ENCODE measurements around the gene PPL.
"Not testable (repeated sequence)": the region's sequence is repeated elsewhere in the genome, so short reads cannot be mapped to it uniquely, and the experiment has no call there.

PPL gene

DNA sequence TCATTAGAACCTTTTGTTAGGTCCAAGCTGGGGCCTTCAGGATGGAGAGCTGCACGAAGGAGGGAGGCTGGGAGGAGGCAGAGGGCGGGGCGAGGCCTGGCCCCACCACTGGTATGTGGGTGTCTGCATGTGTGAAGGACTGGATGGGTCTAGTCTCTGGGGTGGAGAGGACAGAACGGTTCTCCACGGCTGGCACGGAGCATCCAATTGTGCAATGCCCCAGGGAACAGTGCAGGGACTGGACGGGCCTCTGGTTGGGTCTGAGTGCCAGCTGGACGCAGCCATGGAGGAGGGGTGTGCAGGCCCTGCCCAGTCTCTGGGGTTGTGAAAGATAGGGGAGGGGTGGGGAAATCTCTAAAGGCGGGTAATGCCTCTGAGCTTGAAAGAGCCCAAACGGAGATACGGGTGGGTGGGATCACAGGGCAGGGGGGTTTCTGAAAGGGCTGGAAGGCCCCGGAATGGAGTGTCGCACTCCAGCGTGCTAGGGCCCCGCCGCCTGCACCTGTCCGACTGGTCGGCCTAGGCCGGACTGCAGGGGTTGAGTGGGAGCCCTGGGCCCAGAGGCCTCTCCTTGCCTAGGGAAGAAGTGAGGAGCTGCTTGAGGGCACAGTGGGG lies 1.6 kb downstream of the PPL start:
- in situ Hi-C loops (cut with MboI; ENCODE audit: low sequenced_read_pairs) = no loop called here

DNA sequence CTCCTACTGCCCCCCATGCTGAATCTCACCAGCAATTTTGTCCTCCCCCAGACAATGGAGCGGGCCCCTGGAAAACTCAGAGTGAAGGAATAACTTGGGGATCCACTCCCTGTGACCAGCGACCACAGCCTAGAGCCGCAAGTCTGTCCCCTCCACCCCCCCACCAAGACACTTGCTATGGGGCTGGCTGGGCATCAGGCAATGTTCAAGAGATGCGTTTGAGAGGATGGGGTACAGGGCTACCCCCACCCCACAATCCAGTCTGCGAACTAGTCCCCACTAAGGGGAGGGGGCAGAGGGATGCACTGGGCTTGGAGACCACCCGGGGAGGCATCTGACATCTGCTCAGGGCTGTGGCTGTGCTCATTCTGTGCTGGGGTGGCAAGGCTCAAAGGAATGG lies 2.4 kb downstream of the PPL start:
- in situ Hi-C loops (cut with MboI; ENCODE audit: low sequenced_read_pairs) = no loop called here

DNA sequence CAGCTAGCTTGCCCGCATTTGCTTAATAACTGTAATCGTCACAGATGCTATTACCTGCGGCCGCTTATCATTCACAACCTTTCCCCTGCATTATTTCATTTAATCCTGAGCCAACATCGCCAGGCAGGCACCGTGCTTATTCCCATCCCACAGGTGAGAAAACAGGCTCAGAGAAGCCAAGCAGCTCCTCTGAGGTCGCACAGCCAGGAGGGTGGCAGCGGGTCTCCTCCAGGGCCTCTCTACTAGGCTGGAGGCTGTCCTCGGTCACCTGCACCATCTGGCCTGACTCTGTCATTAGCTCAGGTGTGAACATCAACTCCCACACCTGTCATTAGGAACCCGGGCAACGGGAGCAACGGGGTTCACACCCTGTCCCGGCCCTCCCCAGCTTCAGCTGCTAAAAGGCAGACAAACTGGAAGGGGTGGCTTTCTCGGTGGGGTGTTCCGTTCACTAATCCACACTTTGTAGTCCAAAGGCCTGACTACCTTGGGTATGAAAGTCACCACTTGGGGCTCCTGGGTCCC lies 3.0 kb downstream of the PPL start:
- in situ Hi-C loops (cut with MboI; ENCODE audit: low sequenced_read_pairs) = no loop called here

DNA sequence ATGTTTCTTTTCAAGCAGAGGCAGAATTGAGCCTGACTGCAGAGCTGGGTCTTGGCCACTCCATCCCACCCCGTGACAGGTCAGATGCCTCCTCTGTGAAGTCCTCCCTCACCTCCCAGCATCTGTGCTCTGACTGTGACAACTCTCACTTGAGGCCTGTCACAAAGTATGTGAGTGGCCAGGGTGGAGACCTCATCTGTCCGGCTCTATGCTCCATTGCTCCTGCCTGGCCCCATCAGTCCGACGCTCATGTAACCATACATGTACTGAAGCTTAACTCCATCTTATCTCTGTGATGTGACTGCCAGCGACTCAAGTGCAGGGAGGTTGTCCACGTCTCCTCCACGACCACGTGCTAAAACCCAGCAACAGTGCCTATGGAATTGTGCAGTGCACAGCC lies 3.5 kb downstream of the PPL start:
- in situ Hi-C loops (cut with MboI; ENCODE audit: low sequenced_read_pairs) = no loop called here

- in situ Hi-C loops (cut with MboI; ENCODE audit: low sequenced_read_pairs) = no loop called here
These were observed 5.6 kb downstream of the PPL start for GRCh38 chr16:4931381-4931780.

DNA sequence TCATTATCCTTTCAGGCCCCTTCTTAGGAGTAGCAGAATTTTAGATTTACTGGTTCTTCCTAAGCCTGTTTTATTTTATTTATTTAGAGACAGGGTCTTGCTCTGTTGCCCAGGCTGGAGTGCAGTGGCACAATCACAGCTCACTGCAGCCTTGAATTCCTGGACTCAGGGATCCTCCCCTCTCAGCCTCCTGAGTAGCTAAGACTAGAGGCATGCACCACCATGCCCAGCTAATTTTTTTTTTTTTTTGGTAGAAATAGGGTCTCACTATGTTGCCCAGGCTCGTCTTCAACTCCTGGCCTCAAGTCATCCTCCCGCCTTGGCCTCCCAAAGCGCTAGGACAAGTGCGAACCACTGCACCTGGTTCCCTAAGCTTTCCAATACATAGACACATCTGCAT lies 7.3 kb downstream of the PPL start:
- in situ Hi-C loops (cut with MboI; ENCODE audit: low sequenced_read_pairs) = not testable (repeated sequence)

GRCh38 chr16:4928227-4928626 lies 8.7 kb downstream of the PPL start:
- in situ Hi-C loops (cut with MboI; ENCODE audit: low sequenced_read_pairs) = no loop called here

DNA sequence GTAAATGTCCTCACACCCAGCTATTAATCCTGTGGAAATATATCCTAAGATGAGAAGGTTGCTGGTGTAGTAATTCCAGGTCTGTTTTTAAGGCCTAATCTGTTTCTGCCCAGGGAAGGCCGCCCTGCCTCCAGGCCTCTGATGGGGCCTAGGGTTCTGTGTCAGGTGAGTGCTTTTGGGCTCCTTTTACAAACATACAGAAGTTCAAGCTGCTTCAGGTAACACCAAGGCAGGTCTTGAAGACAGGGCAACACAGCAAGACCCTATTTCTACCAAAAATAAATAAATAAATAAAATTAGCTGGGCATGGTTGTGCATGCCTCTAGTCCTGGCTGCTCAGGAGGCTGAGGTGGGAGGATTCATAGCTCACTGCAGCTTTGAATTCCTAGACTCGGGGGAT lies 9.3 kb downstream of the PPL start:
- in situ Hi-C loops (cut with MboI; ENCODE audit: low sequenced_read_pairs) = no loop called here

DNA sequence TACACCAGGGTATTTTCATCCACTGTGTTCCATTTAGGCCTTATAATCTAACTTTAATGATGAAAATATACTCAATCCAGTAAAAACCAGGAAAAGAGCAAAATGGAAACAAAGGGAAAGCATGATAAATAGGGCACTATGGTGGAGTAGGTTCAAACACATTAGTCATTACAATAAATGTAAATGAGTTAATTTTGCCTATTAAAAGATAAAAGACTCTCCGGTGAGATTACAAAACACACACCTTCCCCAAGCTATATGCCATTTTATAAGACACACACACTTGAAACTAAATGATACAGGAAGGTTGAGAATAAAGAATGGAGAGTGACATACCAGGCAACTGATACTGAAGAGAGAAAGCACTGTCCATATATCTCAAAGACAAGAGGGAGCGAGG lies 10.0 kb downstream of the PPL start:
- in situ Hi-C loops (cut with MboI; ENCODE audit: low sequenced_read_pairs) = no loop called here

- in situ Hi-C loops (cut with MboI; ENCODE audit: low sequenced_read_pairs) = no loop called here
These were observed 11.2 kb downstream of the PPL start for GRCh38 chr16:4925791-4926190.

GRCh38 chr16:4925293-4925607 lies 11.7 kb downstream of the PPL start:
- in situ Hi-C loops (cut with MboI; ENCODE audit: low sequenced_read_pairs) = no loop called here

DNA sequence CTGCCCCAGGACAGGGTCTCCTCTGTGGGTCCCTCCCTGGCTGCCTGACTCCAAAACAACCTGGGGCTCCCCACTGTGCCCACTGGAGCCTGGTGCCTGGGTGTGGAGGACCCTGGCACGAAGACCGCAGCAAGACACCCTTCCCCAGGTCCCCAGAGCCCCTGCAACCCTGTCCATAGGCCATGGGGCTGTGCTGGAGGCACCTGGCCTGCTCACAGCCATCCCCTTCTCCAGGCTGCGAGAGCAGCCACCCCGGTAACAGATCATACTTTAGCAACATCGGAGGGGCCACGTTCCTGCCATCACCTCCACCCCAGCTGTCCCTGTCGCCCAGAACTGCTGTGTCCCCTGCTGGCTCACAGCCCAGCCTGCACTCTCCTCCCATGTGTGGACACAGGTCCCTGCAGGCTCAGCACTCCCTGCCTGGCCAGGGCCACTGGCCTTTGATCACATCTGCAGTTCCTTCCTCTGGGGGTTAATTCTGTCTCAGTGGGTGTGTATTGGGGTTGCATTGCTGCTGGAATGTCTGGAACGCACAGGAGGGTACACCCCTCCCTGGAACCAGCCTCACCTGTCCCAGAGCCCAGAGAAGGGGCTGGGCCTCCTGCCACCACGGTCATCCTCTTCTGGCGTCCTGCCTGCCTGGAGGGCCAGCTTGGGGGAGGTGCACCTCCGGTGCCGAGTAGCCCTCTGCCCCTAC lies 12.2 kb downstream of the PPL start:
- in situ Hi-C loops (cut with MboI; ENCODE audit: low sequenced_read_pairs) = no loop called here

GRCh38 chr16:4923853-4924252 lies 13.1 kb downstream of the PPL start:
- in situ Hi-C loops (cut with MboI; ENCODE audit: low sequenced_read_pairs) = no loop called here

DNA sequence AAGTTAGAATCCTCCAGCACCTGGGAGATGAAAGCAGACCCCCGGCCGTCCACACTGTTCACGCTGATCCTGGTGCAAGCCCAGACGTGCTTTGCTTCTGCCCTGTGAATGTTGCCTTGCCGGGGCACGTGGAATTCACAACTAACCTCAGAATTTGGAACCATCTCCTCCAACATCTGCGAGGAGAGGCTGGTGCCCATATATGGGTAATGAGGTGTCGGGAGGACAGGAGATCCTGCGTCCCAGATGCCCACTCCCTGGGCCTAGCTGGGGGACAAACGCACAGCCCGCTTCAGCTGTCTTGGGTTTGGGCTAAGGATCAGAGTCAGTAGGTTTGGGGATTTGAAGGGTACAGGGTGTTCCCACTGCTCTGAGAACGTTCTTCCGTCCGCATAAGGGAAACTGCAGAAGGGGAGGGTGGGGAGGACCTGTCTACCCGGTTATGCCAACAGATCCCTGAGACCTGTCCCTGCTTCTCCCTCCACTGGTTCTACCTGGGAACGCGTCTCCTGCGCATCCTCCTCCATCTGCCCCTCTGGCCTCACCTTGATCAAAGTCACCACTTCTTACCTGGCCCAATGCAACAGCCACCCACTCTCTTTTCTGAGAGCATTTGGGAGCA lies 14.1 kb downstream of the PPL start:
- in situ Hi-C loops (cut with MboI; ENCODE audit: low sequenced_read_pairs) = no loop called here

DNA sequence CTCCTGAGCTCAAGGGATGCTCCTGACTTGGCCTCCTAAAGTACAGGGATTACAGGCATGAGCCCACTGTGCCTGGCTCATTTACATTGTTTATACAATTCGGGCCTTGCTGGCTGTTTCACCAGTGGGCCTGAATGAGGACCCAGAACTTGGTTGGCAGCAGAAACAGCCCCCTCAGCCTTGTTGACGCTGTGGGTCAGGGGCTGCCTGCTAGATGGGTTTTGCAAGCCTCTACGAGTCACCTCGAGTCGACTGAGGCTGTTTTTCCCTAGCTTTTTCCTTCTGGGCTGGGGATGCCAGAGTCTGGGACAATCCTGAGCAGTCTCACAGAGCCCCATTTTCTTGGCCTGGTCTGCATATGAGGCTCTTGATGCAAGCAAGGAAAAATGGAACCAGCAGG lies 16.1 kb downstream of the PPL start:
- in situ Hi-C loops (cut with MboI; ENCODE audit: low sequenced_read_pairs) = no loop called here

GRCh38 chr16:4918781-4919251 lies 18.1 kb downstream of the PPL start:
- in situ Hi-C loops (cut with MboI; ENCODE audit: low sequenced_read_pairs) = no loop called here

- in situ Hi-C loops (cut with MboI; ENCODE audit: low sequenced_read_pairs) = no loop called here
These were observed 19.8 kb downstream of the PPL start for GRCh38 chr16:4917117-4917516.

GRCh38 chr16:4915226-4915761 lies 21.7 kb downstream of the PPL start:
- in situ Hi-C loops (cut with MboI; ENCODE audit: low sequenced_read_pairs) = no loop called here

- in situ Hi-C loops (cut with MboI; ENCODE audit: low sequenced_read_pairs) = no loop called here
These were observed 22.3 kb downstream of the PPL start for GRCh38 chr16:4914528-4915225.

DNA sequence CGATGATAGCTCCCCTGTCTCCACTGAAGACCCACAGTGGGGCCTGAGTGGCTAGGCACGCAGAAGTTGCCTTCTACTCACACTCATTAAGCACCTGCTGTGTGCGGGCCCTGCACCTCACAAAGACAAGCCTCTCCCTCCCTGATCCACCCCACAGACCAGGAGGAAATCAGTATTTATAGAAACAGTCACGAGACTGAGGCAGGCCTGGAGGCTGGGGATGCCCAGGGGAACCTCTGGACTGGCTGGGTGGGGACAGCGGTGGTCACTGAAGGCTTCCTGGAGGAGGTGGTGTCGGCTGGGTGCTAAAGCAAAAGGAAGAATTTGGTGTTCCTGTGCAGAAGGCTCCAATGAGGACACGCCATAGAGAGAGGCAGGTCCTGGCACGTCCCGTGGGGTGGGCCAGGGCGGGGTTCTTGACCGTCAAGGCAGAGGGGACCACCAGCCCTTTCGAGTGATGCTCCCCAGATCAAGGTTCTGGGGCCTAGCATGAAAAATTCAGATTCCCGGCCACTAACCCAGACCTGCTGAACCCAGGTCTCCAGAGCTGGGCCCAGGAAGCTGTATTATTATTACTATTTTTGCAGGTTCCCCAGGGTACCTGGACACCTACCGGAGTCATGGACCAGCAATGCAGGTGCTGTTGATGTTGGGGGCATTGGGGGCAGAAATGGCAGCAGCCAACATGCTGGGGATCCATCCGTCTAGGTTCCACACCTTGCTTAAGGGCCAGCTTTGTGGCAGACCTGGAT lies 23.0 kb downstream of the PPL start:
- in situ Hi-C loops (cut with MboI; ENCODE audit: low sequenced_read_pairs) = no loop called here
